WTC11 (cell line): ENCODE data around the gene PTPN6. TPM values are rescaled to one million over a fixed set of nuclear protein-coding genes. Genes with fewer than 3 reads are reported as not detected.

Experiments
- ATAC-seq: fragments of 200-7000 bp; cut with Tn5 transposase; 2 replicates; pipeline ENCODE4 v1.10.0; 2021; ENCODE audit warnings: mild to moderate bottlenecking, moderate library complexity
- CTCF ChIA-PET: fragments of 300-600 bp; sonication (Branson Sonifier 250); formaldehyde crosslinking; loops from one replicate; lab custom pipeline; 2021; ENCODE audit warnings: antibody characterized with exemption; lab: Charles Lee
- POLR2A ChIA-PET: fragments of 350-600 bp; sonication (Branson Sonifier 250); formaldehyde crosslinking; loops from one replicate; lab custom pipeline; 2021; ENCODE audit warnings: antibody characterized with exemption; lab: Charles Lee
- DNase-seq: peaks from one replicate; pipeline ENCODE4 v3.0.0; 2021; ENCODE audit warnings: low spot score
- H3K27ac Mint-ChIP-seq: 2 replicates; pipeline ENCODE4 v1.8.0; 2021; ENCODE audit warnings: mixed read lengths
- H3K27me3 Mint-ChIP-seq: 2 replicates; pipeline ENCODE4 v1.8.0; 2021; ENCODE audit warnings: low read depth, mild to moderate bottlenecking, moderate library complexity, mixed read lengths
- H3K36me3 Mint-ChIP-seq: 2 replicates; pipeline ENCODE4 v1.8.0; 2021; ENCODE audit warnings: mixed read lengths
- H3K4me1 Mint-ChIP-seq: 2 replicates; pipeline ENCODE4 v1.8.0; 2022; ENCODE audit warnings: mixed read lengths
- H3K4me3 Mint-ChIP-seq: 2 replicates; pipeline ENCODE4 v1.8.0; 2021; ENCODE audit warnings: mild to moderate bottlenecking, moderate library complexity, mixed read lengths
- H3K9me3 Mint-ChIP-seq: 2 replicates; pipeline ENCODE4 v1.8.0; 2021; ENCODE audit warnings: mixed read lengths
- AR ChIP-seq: fragments of 250-450 bp; sonication (Bioruptor Pico); IDR thresholded peaks from 2 replicates; pipeline ENCODE4 v1.9.0; 2021; ENCODE audit warnings: mild to moderate bottlenecking
- ATF6 ChIP-seq: sonication (generic); formaldehyde crosslinking; IDR thresholded peaks from 2 replicates; pipeline ENCODE4 v1.8.1; 2023; ENCODE audit warnings: mild to moderate bottlenecking, missing genetic modification reagents
- E2F5 ChIP-seq: sonication (generic); formaldehyde crosslinking; IDR thresholded peaks from 2 replicates; pipeline ENCODE4 v1.8.1; 2022; ENCODE audit warnings: mild to moderate bottlenecking, moderate library complexity, missing genetic modification reagents
- GABPB1 ChIP-seq: sonication (generic); formaldehyde crosslinking; IDR thresholded peaks from 2 replicates; pipeline ENCODE4 v1.8.1; 2023; ENCODE audit warnings: mild to moderate bottlenecking, missing genetic modification reagents
- JAZF1 ChIP-seq: fragments of 250-450 bp; sonication (Bioruptor Pico); IDR thresholded peaks from 2 replicates; pipeline ENCODE4 v1.9.0; 2021; ENCODE audit warnings: moderate library complexity, mild to moderate bottlenecking, inconsistent platforms
- KAT7 ChIP-seq: sonication (generic); formaldehyde crosslinking; IDR thresholded peaks from 2 replicates; pipeline ENCODE4 v1.8.1; 2023; ENCODE audit warnings: missing genetic modification reagents, mild to moderate bottlenecking, borderline replicate concordance
- PRDM15 ChIP-seq: sonication (generic); formaldehyde crosslinking; IDR thresholded peaks from 2 replicates; pipeline ENCODE4 v1.8.0; 2022; ENCODE audit warnings: missing genetic modification reagents
- RELA ChIP-seq: sonication (generic); formaldehyde crosslinking; IDR thresholded peaks from 2 replicates; pipeline ENCODE4 v1.8.1; 2022; ENCODE audit warnings: missing genetic modification reagents, mild to moderate bottlenecking, borderline replicate concordance
- USF2 ChIP-seq: sonication (generic); formaldehyde crosslinking; IDR thresholded peaks from 2 replicates; pipeline ENCODE4 v1.8.1; 2023; ENCODE audit warnings: mild to moderate bottlenecking, missing genetic modification reagents, moderate library complexity
- ZBTB21 ChIP-seq: sonication (generic); formaldehyde crosslinking; IDR thresholded peaks from 2 replicates; pipeline ENCODE4 v1.8.1; 2023; ENCODE audit warnings: mild to moderate bottlenecking, missing genetic modification reagents, borderline replicate concordance
- ZBTB43 ChIP-seq: sonication (generic); formaldehyde crosslinking; IDR thresholded peaks from 2 replicates; pipeline ENCODE4 v1.8.1; 2023; ENCODE audit warnings: mild to moderate bottlenecking, missing genetic modification reagents
- ZNF425 ChIP-seq: fragments of 250-450 bp; sonication (Bioruptor Pico); conservative IDR thresholded peaks from 2 replicates; pipeline ENCODE4 v1.9.0; 2021; ENCODE audit warnings: mild to moderate bottlenecking
- total RNA-seq: library from RNA; stranded (reverse); gene quantifications from 3 replicates; pipeline ENCODE4 v1.2.3, GENCODE V29; 2021

Gene PTPN6
- total RNA-seq, 1 experiment from 2014 or later, result 27.1 TPM

- Mint-ChIP-seq H3K36me3 (no peaks in the 10 kb centered on the region), H3K27ac (no peak overlapping the region; the same call in 1 of the 2 replicates), H3K4me1 (peaks cover 12% of the 10 kb centered on the region), H3K9me3 (no peaks in the 10 kb centered on the region), H3K27me3 (peaks cover 6% of the 10 kb centered on the region; the same call in 1 of the 2 replicates), H3K4me3 (no peak overlapping the region)
- ChIA-PET POLR2A (interaction anchor here (1.6 to 2.1 kb wide), 2 partner anchors 34 to 40 kb away, joined by 9 to 12 read pairs; partner anchors contain the start of genes C12orf57 and RNU7-1), CTCF (interaction anchor here (0.8 to 8.0 kb wide), 7 partner anchors 12 to 37 kb away, joined by 4 to 53 read pairs (median 10); partner anchors contain the start of genes SPSB2 and TPI1)
- TF ChIP-seq KAT7 (no peak), ZBTB43 (CRISPR knock-in tag) (no peak), E2F5 (no peak), ATF6 (CRISPR knock-in tag) (no peak), ZBTB21 (CRISPR knock-in tag) (no peak), JAZF1 (CRISPR knock-in tag) (no peak), RELA (CRISPR knock-in tag) (no peak), ZNF425 (no peak), GABPB1 (CRISPR knock-in tag) (no peak), PRDM15 (CRISPR knock-in tag) (no peak), AR (no peak), USF2 (no peak)
- ATAC-seq, result no peak
- no peak for DNase-seq
Observed at GRCh38 chr12:6903722-6904121, 47.4 kb upstream of the PTPN6 start.
